NT2/D1 (cell line): ENCODE measurements around the gene SPATA9.

ENCODE experiments used
- DNase-seq: peaks from one replicate; pipeline ENCODE4 v3.0.0-alpha.2; 2011; ENCODE audit warnings: low read depth, low spot score
- H3K27me3 ChIP-seq: 2 replicates; pipeline ENCODE4 v1.6.0; 2011; ENCODE audit warnings: mild to moderate bottlenecking; ENCODE audit not compliant: insufficient read length, insufficient read depth
- H3K36me3 ChIP-seq: 2 replicates; pipeline ENCODE4 v1.6.1; 2011; ENCODE audit warnings: mild to moderate bottlenecking, low read length, mixed read lengths; ENCODE audit not compliant: insufficient read depth, insufficient read length
- H3K4me1 ChIP-seq: 2 replicates; pipeline ENCODE4 v1.5.1; 2011; ENCODE audit not compliant: insufficient read depth, insufficient read length
- H3K4me3 ChIP-seq: 2 replicates; pipeline ENCODE4 v1.5.1; 2011; ENCODE audit warnings: low read depth; ENCODE audit not compliant: insufficient read length
- H3K9ac ChIP-seq: 2 replicates; pipeline ENCODE4 v1.6.0; 2011; ENCODE audit warnings: low read depth; ENCODE audit not compliant: insufficient read length
- H3K9me3 ChIP-seq: 2 replicates; pipeline ENCODE4 v1.5.1; 2011; ENCODE audit warnings: mild to moderate bottlenecking, low read length; ENCODE audit not compliant: insufficient read depth
- SUZ12 ChIP-seq: IDR thresholded peaks from 2 replicates; pipeline ENCODE4 v1.6.1; 2011; ENCODE audit not compliant: insufficient read length, insufficient read depth; ENCODE audit errors: extremely low read depth
- YY1 ChIP-seq: IDR thresholded peaks from 2 replicates; pipeline ENCODE4 v1.6.1; 2011; ENCODE audit not compliant: insufficient read length, insufficient read depth
- ZNF274 ChIP-seq: IDR thresholded peaks from 2 replicates; pipeline ENCODE4 v1.6.1; 2011; ENCODE audit warnings: mild to moderate bottlenecking, low read depth, low read length

SPATA9 gene

GRCh38 chr5:95671826-95672225 is 11.0 kb downstream of the SPATA9 start:
- no peaks in the 10 kb centered on the region for H3K27me3 ChIP-seq
- no peaks in the 10 kb centered on the region for H3K36me3 ChIP-seq
- H3K4me1 ChIP-seq, result no peaks in the 10 kb centered on the region
- no peaks in the 10 kb centered on the region for H3K9me3 ChIP-seq
- no peak overlapping the region for H3K4me3 ChIP-seq
- no peak for DNase-seq
- TF ChIP-seq ZNF274, result no peak
- no peak for TF ChIP-seq SUZ12
- no peak for TF ChIP-seq YY1
- no peak overlapping the region for H3K9ac ChIP-seq

DNA sequence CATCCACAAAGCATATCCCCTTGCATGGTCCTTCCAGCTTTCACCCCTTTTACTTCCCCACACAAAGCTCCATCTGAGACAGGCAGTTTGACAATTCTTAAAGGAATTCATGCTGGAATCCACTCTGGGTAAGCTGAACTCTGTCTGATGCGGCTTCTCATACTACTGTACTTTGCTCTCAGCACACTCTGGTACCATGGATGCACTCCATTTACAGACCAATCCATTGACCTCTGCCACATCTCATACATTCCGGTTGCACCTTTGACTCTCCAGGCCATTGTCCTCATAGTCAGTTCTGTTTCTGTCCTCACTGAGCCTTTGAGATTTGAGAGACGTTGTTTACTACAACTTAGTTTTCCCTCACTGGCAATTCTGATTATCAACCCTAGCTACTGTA is 12.2 kb downstream of the SPATA9 start:
- no peak for DNase-seq
- TF ChIP-seq SUZ12 (no peak), ZNF274 (no peak), YY1 (no peak)
- Histone ChIP-seq H3K9me3 (no peaks in the 10 kb centered on the region), H3K36me3 (no peaks in the 10 kb centered on the region), H3K9ac (no peak overlapping the region), H3K4me3 (no peak overlapping the region), H3K4me1 (no peaks in the 10 kb centered on the region), H3K27me3 (no peaks in the 10 kb centered on the region)

GRCh38 chr5:95669985-95670384 is 12.8 kb downstream of the SPATA9 start:
- Histone ChIP-seq H3K4me1 (no peaks in the 10 kb centered on the region), H3K9me3 (no peaks in the 10 kb centered on the region), H3K9ac (no peak overlapping the region), H3K4me3 (no peak overlapping the region), H3K27me3 (no peaks in the 10 kb centered on the region), H3K36me3 (no peaks in the 10 kb centered on the region)
- no peak for DNase-seq
- TF ChIP-seq YY1 (no peak), SUZ12 (no peak), ZNF274 (no peak)

DNA sequence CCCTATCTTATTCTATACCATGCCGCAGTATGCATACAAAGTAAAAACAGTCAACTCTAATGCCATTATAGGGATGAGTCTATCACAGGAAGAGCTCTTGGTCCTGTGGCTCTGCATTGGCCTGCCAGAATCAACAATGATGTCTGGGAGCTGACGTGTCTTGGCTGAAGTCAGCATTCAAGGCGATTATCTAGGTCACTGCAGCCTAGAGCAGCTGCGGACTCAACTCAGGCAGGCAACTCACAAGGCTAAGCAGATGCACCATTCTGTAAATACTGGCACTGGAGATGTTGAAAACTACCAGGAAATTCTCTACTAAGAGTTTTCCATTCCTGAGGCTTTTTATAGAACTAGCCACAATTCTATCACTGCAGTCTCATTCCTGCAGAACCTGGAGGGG is 13.3 kb downstream of the SPATA9 start:
- Histone ChIP-seq H3K9me3 (no peaks in the 10 kb centered on the region), H3K9ac (no peak overlapping the region), H3K36me3 (no peaks in the 10 kb centered on the region), H3K27me3 (no peaks in the 10 kb centered on the region), H3K4me3 (no peak overlapping the region), H3K4me1 (no peaks in the 10 kb centered on the region)
- DNase-seq, result no peak
- TF ChIP-seq YY1, result no peak
- TF ChIP-seq ZNF274, result no peak
- no peak for TF ChIP-seq SUZ12

DNA sequence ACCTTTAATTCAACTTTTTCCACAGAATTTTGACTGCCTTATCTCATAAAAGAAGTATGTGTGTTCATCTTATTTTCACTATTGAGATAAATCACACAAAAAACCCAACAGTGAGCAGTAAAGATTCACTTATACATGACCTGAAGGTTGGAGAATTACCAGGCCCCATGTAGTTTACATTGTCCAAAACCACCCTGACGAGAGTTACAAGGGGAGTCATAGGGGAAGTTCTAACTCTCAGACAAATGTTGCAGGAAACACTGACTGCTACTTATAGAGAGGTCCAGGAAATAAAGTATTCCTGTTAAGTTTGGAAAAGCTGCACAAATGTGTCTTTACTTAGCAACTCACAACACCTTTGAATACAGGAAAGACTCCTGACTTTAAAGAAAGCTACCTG is 14.1 kb downstream of the SPATA9 start:
- Histone ChIP-seq H3K27me3 (no peaks in the 10 kb centered on the region), H3K36me3 (no peaks in the 10 kb centered on the region), H3K9me3 (no peaks in the 10 kb centered on the region), H3K9ac (no peak overlapping the region), H3K4me1 (no peaks in the 10 kb centered on the region), H3K4me3 (no peak overlapping the region)
- no peak for DNase-seq
- no peak for TF ChIP-seq ZNF274
- no peak for TF ChIP-seq YY1
- no peak for TF ChIP-seq SUZ12

GRCh38 chr5:95668216-95668615 is 14.6 kb downstream of the SPATA9 start:
- TF ChIP-seq SUZ12 (no peak), YY1 (no peak), ZNF274 (no peak)
- Histone ChIP-seq H3K4me1 (no peaks in the 10 kb centered on the region), H3K36me3 (no peaks in the 10 kb centered on the region), H3K27me3 (no peaks in the 10 kb centered on the region), H3K4me3 (no peak overlapping the region), H3K9me3 (no peaks in the 10 kb centered on the region), H3K9ac (no peak overlapping the region)
- DNase-seq, result no peak

DNA sequence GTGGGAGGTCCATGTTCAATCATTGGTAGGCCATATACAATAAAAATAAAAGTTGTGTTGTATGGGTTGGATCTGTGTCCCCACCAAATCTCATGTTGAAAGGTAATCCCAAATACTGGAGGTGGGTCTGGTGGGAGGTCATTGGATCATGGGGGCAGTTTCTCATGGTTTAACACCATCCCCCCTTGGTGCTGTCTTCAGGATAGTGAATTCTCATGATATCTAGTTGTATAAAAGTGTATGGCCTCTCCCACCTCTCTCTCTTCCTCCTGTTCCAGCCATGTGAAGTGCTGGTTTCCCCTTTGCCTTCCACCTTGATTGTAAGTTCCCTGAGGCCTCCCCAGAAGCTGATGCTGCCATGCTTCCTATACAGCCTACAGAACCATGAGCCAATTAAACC is 15.1 kb downstream of the SPATA9 start:
- DNase-seq, result no peak
- Histone ChIP-seq H3K36me3 (no peaks in the 10 kb centered on the region), H3K4me1 (no peaks in the 10 kb centered on the region), H3K4me3 (no peak overlapping the region), H3K27me3 (no peaks in the 10 kb centered on the region), H3K9ac (no peak overlapping the region), H3K9me3 (no peaks in the 10 kb centered on the region)
- no peak for TF ChIP-seq SUZ12
- TF ChIP-seq ZNF274, result no peak
- TF ChIP-seq YY1, result no peak

DNA sequence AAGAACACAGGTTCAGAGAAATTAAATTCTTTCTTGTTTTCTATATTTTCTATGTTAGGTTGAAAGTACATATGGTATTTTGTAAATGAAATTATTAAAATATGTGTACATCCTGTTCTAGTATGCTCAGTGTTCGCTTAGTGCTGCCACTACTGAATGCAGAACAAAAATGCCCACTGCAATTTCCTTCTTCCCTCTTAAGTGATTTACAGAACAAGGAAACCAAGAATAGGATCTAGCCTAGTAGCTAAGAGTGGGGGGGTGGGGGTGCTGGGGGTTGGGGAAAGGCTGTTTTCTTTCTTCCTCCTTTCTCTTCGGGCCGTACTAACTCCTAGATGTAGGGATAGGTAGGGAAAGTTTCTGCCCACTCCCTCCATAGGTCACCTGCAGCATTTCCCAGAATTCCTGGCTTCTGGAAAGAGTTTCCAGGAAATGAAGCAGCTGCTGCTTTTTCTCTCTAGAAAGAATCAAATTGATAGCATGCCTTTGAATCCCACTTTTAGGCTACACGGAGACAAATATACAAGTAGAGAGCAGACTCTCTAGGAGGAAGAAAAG is 15.7 kb downstream of the SPATA9 start:
- no peaks in the 10 kb centered on the region for H3K4me1 ChIP-seq
- H3K9me3 ChIP-seq, result no peaks in the 10 kb centered on the region
- H3K36me3 ChIP-seq, result no peaks in the 10 kb centered on the region
- no peak for TF ChIP-seq ZNF274
- no peak for DNase-seq
- no peak overlapping the region for H3K9ac ChIP-seq
- H3K4me3 ChIP-seq, result no peak overlapping the region
- H3K27me3 ChIP-seq, result no peaks in the 10 kb centered on the region
